ENCODE results near the gene PCDHGC4.

PCDHGC4 gene

DNA sequence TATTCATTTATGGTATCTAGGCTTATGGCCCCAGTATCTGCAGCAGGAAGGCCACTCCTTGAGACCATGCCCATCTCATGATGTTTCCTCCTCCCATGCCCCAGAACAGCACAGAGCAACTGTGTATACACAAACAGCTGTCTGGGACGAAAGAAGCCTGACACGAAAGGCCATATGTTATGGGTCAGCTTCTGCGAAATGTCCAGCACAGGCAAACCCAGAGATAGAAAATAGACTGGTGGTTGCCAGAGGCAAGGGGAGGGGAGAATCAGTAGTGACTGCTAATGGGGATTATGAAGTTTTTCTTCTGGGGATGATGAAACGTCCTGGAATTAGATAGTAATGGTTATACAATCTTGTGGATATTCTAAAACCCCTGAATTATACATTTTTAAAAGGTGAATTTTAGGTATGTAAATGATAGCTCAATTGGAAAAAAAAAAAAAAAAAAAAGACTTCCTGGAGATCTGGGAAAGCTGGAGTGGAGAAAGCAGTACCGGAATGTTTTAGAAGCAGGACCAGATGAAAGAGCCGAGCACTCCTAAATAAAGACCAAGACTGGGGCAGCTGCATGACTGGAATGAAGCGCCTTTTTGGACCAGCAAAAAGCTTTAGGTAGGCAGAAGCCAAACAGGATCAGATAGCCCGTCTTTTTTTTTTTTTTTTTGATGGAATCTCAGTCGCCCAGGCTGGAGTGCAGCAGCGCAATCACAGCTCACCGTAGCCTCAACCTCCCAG, 33.2 kb downstream of the PCDHGC4 start:
- Histone ChIP-seq H3K27me3 (replicated peaks; ENCODE audit: control insufficient read depth, insufficient read depth, low read length) (no peaks in the 10 kb centered on the region), H3K4me3 (replicated peaks; ENCODE audit: low read depth, low read length) (no peak overlapping the region), H3K36me3 (ENCODE audit: control insufficient read depth, insufficient read depth, low read length) (peaks cover 21% of the 10 kb centered on the region)
- DNase-seq (ENCODE audit: extremely low read depth, insufficient read length), result no peak
- no peak for TF ChIP-seq CTCF (IDR thresholded peaks at IDR 0.05; ENCODE audit: insufficient read depth, low read length, poor library complexity, severe bottlenecking)

DNA sequence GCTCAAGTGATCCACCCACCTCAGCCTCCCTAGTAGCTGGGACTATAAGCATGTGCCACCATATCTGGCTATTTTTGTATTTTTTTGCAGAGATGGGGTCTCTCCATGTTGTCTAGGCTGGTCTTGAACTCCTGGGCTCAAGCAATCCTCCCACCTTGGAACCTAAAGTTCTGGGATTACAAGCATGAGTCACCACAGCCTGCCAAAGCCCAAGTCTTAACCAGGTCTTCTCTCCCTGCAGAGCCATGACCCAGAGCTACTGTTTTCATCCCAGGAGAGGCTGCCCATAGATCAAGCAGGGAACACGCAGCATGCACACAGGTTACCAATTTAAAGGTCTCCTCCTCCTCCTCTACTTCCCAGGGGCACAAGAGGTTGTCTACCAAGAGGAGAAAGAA, 33.8 kb downstream of the PCDHGC4 start:
- Histone ChIP-seq H3K27me3 (replicated peaks; ENCODE audit: control insufficient read depth, insufficient read depth, low read length) (no peaks in the 10 kb centered on the region), H3K36me3 (ENCODE audit: control insufficient read depth, insufficient read depth, low read length) (peaks cover 22% of the 10 kb centered on the region)

DNA sequence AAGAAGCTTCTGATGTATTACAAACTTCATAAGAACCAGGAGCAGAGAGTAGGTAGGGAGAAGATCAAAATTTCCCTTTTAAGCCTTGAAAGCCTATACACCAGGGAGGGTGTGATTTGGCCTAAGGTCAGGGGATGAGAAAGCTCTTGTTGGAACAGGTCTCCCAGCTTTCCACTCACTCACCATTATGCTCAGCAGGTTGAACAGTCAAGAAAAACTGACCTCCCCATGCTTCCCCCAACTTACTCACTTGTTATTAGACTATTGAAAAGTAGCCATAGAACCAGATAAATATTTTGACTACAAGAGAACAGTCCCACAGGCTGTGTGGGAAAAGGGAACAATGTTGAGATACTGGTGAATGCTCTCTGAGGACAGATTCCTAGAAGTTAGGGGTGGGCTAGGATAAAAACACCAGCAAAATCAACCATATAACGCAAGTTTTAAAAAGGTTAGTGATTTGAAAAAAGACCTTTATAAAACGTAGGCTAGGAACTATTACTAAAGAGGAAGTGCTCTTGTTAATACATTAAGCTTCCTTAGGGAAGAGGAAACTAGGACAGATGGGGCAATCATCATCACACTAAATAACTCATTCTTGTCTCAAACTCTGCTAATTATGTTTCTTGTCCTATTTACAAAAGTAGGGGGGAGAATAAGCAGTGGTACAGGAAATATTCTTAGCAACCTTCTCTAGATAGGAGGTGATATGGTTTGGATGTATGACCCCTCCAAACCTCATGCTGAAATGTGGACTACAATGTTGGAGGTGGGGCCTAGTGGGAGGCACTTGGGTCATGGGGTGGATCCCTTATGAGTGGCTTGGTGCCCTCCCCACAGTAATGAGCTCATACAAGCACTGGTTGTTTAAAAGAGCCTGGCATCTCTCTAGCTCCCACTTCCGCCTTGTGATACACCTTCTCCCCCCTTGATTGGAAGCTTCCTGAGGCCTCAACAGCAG, 35.1 kb downstream of the PCDHGC4 start:
- no peak overlapping the region for H3K4me3 ChIP-seq (replicated peaks; ENCODE audit: low read depth, low read length)
- H3K27me3 ChIP-seq (replicated peaks; ENCODE audit: control insufficient read depth, insufficient read depth, low read length), result no peaks in the 10 kb centered on the region
- peaks cover 26% of the 10 kb centered on the region for H3K36me3 ChIP-seq (ENCODE audit: control insufficient read depth, insufficient read depth, low read length)
- TF ChIP-seq CTCF (IDR thresholded peaks at IDR 0.05; ENCODE audit: insufficient read depth, low read length, poor library complexity, severe bottlenecking), result no peak
- no peak for DNase-seq (ENCODE audit: extremely low read depth, insufficient read length)

More for the DNA sequence above, 33.8 kb downstream of the PCDHGC4 start:
- TF ChIP-seq CTCF (IDR thresholded peaks at IDR 0.05; ENCODE audit: insufficient read depth, low read length, poor library complexity, severe bottlenecking), result no peak
- H3K4me3 ChIP-seq (replicated peaks; ENCODE audit: low read depth, low read length), result no peak overlapping the region
- no peak for DNase-seq (ENCODE audit: extremely low read depth, insufficient read length)

DNA sequence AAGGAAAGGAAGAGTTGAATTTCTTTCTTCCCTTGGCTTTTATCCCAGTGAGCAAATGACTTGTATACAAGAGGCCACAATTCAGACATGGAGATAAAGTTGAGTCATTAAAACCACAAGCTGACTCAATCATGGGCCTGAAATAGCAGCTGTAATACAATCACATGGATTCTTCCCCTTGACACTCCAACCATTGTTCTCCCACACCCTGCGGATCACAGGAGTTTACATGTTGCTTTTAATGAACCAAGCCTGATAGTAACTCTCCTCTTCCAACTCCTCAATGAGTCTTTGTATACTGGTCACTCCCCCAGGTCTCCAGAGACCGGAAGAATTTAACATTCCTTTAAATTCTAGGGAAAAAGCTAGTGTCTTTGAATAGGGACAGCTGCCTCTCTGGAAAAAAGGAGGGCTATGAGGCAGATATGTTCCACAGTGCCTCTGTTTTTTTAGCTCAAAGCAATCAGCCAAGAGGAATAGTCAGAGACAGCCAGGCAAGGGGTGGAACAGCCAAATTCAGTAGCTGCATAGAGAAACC, 36.5 kb downstream of the PCDHGC4 start:
- H3K4me3 ChIP-seq (replicated peaks; ENCODE audit: low read depth, low read length), result no peak overlapping the region
- no peak for DNase-seq (ENCODE audit: extremely low read depth, insufficient read length)
- H3K36me3 ChIP-seq (ENCODE audit: control insufficient read depth, insufficient read depth, low read length), result peaks cover 24% of the 10 kb centered on the region
- no peaks in the 10 kb centered on the region for H3K27me3 ChIP-seq (replicated peaks; ENCODE audit: control insufficient read depth, insufficient read depth, low read length)
- TF ChIP-seq CTCF (IDR thresholded peaks at IDR 0.05; ENCODE audit: insufficient read depth, low read length, poor library complexity, severe bottlenecking), result no peak

DNA sequence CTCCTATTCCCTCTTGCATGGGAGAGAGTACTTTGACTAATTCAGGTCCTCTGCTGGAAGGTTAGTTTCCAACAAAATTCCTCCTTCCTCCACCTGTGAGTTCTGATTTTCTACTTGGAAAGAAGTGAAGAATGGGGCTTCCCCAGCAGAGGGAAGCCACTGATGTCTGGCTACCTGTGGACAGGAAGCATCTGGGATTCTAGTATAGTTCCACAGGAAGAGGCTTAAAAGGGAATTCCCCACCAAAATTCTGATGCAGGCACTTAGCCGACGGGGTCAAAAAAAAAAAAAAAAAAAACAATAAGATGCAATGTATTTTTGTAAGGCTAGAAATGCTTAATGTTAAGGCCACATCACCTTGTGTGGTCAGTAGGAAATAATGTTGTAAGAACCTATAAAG, 37.5 kb downstream of the PCDHGC4 start:
- no peak for DNase-seq (ENCODE audit: extremely low read depth, insufficient read length)
- TF ChIP-seq CTCF (IDR thresholded peaks at IDR 0.05; ENCODE audit: insufficient read depth, low read length, poor library complexity, severe bottlenecking), result no peak
- Histone ChIP-seq H3K27me3 (replicated peaks; ENCODE audit: control insufficient read depth, insufficient read depth, low read length) (no peaks in the 10 kb centered on the region), H3K4me3 (replicated peaks; ENCODE audit: low read depth, low read length) (no peak overlapping the region), H3K36me3 (ENCODE audit: control insufficient read depth, insufficient read depth, low read length) (peaks cover 18% of the 10 kb centered on the region)
